Natural killer cell (primary cell): ENCODE measurements around the gene F12. TPM values are rescaled to one million over a fixed set of nuclear protein-coding genes. Genes with fewer than 3 reads are reported as not detected.
"Not testable (repeated sequence)": the region's sequence is repeated elsewhere in the genome, so short reads cannot be mapped to it uniquely, and the experiment has no call there.

Experiments
- ATAC-seq, 3 donors: fragments of 150-1000 bp in 2 of 3; fragments of 200-7000 bp in 1 of 3; cut with Tn5 transposase; 1 replicate in 1 of 3; 2 replicates in 2 of 3; pipeline ENCODE4 v1.10.0; 2021; ENCODE audit warnings: mild to moderate bottlenecking in 2 of 3, moderate library complexity in 2 of 3
- DNase-seq, 2 donors: peaks; one replicate each; pipeline versions ENCODE4 v3.0.0 to v3.0.0-alpha.2; 2013 to 2021; ENCODE audit warnings: mixed read lengths in 1 of 2
- H3K27ac ChIP-seq: one replicate; pipeline ENCODE4 v1.5.1; 2013; ENCODE audit warnings: mild to moderate bottlenecking, low read length
- H3K27me3 ChIP-seq: one replicate; pipeline ENCODE4 v1.6.1; 2013; ENCODE audit warnings: low read length; ENCODE audit not compliant: control insufficient read depth, insufficient read depth
- H3K36me3 ChIP-seq: one replicate; pipeline ENCODE4 v1.6.1; 2013; ENCODE audit warnings: low read length; ENCODE audit not compliant: control insufficient read depth, insufficient read depth
- H3K4me1 ChIP-seq: one replicate; pipeline ENCODE4 v1.6.1; 2013; ENCODE audit warnings: low read length; ENCODE audit not compliant: control insufficient read depth, insufficient read depth
- H3K4me3 ChIP-seq: one replicate; pipeline ENCODE4 v1.5.1; 2013; ENCODE audit warnings: low read length
- H3K9me3 ChIP-seq: one replicate; pipeline ENCODE4 v1.6.1; 2013; ENCODE audit warnings: low read length; ENCODE audit not compliant: control insufficient read depth, insufficient read depth
- H3K27ac Mint-ChIP-seq, 2 donors: one replicate each; pipeline ENCODE4 v1.8.0; 2022; ENCODE audit warnings: mild to moderate bottlenecking in 2 of 2, mixed read lengths in 2 of 2, moderate library complexity in 1 of 2
- H3K27me3 Mint-ChIP-seq, 2 donors: one replicate each; pipeline ENCODE4 v1.8.0; 2022; ENCODE audit warnings: low read depth in 2 of 2, mixed read lengths in 2 of 2
- H3K36me3 Mint-ChIP-seq: one replicate; pipeline ENCODE4 v1.8.0; 2022; ENCODE audit warnings: mixed read lengths
- H3K4me1 Mint-ChIP-seq, 2 donors: one replicate each; pipeline ENCODE4 v1.8.0; 2022; ENCODE audit warnings: mixed read lengths in 2 of 2
- H3K4me3 Mint-ChIP-seq: one replicate; pipeline ENCODE4 v1.8.0; 2022; ENCODE audit warnings: mild to moderate bottlenecking, moderate library complexity, mixed read lengths
- H3K9me3 Mint-ChIP-seq, 2 donors: one replicate each; pipeline ENCODE4 v1.8.0; 2022; ENCODE audit warnings: mixed read lengths in 2 of 2
- WGBS: methylation state at CpG from one replicate; pipeline ENCODE4 v1.1.7; 2013; ENCODE audit warnings: missing lambda C conversion rate; ENCODE audit not compliant: insufficient coverage; 5-methylcytosine and 5-hydroxymethylcytosine counted together
- intact Hi-C: fragments of 100-400 bp; cut with micrococcal nuclease; formaldehyde crosslinking; loops from one replicate; pipeline ENCODE4 v1.14.2; 2022
- total RNA-seq, 4 donors: library from RNA; stranded (reverse); fragments of 120-200 nt in 1 of 4; gene quantifications; one replicate each; pipeline versions ENCODE4 v1.2.3 to v1.2.4, GENCODE V29; 2013 to 2022
- TF ChIP-seq, protein P1 (sequence below): fragments of 200-600 bp; IDR thresholded peaks from one replicate; pipeline ENCODE4 v1.8.0; 2022; ENCODE audit warnings: antibody characterized with exemption

Gene F12
- total RNA-seq, 3 donors from 2014 or later (not counting 1 experiment from before 2014, with no cell fraction given), result 0.66 to 1.7 (median 0.93) TPM

DNA sequence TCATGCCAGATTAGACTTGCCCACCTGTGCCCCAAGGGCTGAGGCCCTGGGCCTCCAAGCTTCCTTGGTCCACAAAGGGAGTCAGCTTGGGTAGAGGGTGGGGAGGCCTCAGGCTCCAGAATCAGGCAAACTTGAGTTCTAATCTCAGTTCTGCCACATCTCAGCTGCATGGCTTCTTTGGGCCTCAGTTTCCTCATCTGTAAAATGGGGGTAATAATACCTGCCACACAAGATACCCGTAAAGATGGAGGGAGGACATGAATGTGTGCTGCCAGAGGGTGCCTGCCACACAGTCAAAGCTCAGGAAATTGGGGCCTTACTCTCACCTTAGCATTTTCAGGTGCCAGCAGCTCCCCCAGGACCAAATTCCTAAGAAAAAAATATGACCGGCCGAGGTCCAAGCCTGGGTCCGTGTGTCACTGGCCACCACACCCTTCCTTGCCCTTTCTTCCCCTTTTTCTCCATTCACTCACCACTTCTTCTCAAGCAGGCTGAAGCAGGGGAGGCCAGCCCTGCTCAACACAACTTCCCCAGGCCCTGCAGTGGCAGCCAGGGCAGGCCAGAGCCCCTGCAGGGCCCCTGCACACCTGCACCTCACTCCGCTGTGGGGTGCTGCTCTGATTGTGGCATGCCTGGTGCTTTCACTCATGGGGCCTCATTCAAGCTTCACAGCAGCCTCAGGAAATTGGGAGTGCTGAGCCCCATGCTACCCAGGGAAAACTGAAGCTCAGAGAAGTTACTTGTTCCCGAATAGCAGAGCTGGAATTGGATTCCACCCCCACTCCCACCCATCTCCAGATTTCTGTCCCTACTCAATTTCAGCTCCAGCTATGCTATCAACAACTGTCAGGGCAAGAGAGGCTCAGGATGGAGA lies 47.7 kb downstream of the F12 start:
- no peaks in the 10 kb centered on the region for H3K9me3 Mint-ChIP-seq
- no peaks in the 10 kb centered on the region for H3K9me3 ChIP-seq
- ATAC-seq, result no peak
- peak overlapping the region; percentile 8 for H3K27ac ChIP-seq
- no peaks in the 10 kb centered on the region for H3K27me3 Mint-ChIP-seq
- intact Hi-C loops, result loop anchor here (5.0 kb wide), 1 partner anchor 34 kb away; no protein-coding TSS in a partner anchor
- H3K27ac Mint-ChIP-seq, result peak overlapping the region; percentile 29 to 85
- WGBS, result 42% methylated on average over 6 of the region's 6 CpGs
- no peak overlapping the region for H3K4me3 ChIP-seq
- H3K36me3 ChIP-seq, result peaks cover 24% of the 10 kb centered on the region
- H3K4me1 Mint-ChIP-seq, result peaks cover 40 to 68% of the 10 kb centered on the region in 2 donors
- H3K27me3 ChIP-seq, result no peaks in the 10 kb centered on the region
- TF ChIP-seq, protein P1, sequence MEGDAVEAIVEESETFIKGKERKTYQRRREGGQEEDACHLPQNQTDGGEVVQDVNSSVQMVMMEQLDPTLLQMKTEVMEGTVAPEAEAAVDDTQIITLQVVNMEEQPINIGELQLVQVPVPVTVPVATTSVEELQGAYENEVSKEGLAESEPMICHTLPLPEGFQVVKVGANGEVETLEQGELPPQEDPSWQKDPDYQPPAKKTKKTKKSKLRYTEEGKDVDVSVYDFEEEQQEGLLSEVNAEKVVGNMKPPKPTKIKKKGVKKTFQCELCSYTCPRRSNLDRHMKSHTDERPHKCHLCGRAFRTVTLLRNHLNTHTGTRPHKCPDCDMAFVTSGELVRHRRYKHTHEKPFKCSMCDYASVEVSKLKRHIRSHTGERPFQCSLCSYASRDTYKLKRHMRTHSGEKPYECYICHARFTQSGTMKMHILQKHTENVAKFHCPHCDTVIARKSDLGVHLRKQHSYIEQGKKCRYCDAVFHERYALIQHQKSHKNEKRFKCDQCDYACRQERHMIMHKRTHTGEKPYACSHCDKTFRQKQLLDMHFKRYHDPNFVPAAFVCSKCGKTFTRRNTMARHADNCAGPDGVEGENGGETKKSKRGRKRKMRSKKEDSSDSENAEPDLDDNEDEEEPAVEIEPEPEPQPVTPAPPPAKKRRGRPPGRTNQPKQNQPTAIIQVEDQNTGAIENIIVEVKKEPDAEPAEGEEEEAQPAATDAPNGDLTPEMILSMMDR, result no peak
- H3K4me3 Mint-ChIP-seq, result peak overlapping the region; percentile 78
- H3K4me1 ChIP-seq, result peaks cover 75% of the 10 kb centered on the region
- DNase-seq, result peak in 1 of 2 donors; percentile 46
- H3K36me3 Mint-ChIP-seq, result no peaks in the 10 kb centered on the region

DNA sequence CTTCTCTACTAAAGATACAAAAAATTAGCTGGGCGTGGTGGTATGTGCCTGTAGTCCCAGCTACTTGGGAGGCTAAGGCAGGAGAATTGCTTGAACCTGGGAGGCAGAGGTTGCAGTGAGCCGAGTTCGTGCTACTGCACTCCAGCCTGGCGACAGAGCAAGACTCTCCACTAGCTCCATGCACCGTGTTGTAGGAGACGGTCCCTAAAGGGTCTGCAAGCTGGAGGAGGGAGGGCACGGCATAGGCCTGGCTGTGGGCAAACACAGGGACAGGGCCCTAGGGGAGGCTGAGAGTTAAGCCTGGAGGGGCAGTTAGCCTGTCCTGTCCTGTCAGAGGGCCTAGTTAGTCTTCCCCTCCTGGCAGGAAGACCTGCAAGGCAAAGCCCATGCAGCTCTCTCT lies 48.6 kb downstream of the F12 start:
- WGBS, result 95% methylated on average over 7 of the region's 7 CpGs
- peaks cover 49 to 72% of the 10 kb centered on the region in 2 donors for H3K4me1 Mint-ChIP-seq
- H3K9me3 Mint-ChIP-seq, ATAC-seq, H3K27me3 ChIP-seq, DNase-seq, H3K4me3 ChIP-seq, H3K27ac Mint-ChIP-seq, H3K27ac ChIP-seq, H3K4me3 Mint-ChIP-seq, H3K9me3 ChIP-seq, H3K27me3 Mint-ChIP-seq, H3K36me3 Mint-ChIP-seq: not testable (repeated sequence)
- peaks cover 84% of the 10 kb centered on the region for H3K4me1 ChIP-seq
- intact Hi-C loops, result loop anchor here (5.0 kb wide), 1 partner anchor 33 kb away; no protein-coding TSS in a partner anchor
- H3K36me3 ChIP-seq, result peaks cover 15% of the 10 kb centered on the region

DNA sequence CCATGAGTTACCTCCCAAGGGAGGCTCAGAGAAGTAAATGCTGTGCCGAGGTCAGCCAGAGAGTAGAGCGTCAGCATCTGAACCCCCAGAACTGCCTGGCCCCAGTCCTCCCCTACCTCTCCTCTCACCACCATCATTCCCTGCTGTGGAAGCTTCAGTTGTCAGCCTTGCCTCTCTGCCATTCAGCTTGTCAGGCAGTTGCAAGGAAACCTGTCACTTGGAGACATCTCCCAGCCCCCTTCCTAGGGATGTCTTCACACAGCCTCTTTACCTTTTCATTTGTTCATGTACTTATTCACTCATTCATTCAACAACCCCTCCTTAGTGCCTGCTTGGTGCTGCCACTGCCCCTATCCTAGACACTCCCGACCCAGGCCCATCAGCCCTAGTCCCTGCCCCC lies 49.5 kb downstream of the F12 start:
- H3K36me3 ChIP-seq, result peaks cover 9% of the 10 kb centered on the region
- no peaks in the 10 kb centered on the region for H3K27me3 ChIP-seq
- H3K4me3 ChIP-seq, result no peak overlapping the region
- no peak for DNase-seq
- H3K4me1 Mint-ChIP-seq, result peaks cover 56 to 78% of the 10 kb centered on the region in 2 donors
- H3K9me3 ChIP-seq, result no peaks in the 10 kb centered on the region
- no peak overlapping the region for H3K27ac ChIP-seq
- H3K4me3 Mint-ChIP-seq, result peak overlapping the region; percentile 90
- H3K4me1 ChIP-seq, result peaks cover 91% of the 10 kb centered on the region
- no peaks in the 10 kb centered on the region for H3K27me3 Mint-ChIP-seq
- peak overlapping the region; percentile 38 to 89 for H3K27ac Mint-ChIP-seq
- WGBS, result 80% methylated on average over 3 of the region's 3 CpGs
- H3K36me3 Mint-ChIP-seq, result no peaks in the 10 kb centered on the region
- no peak for ATAC-seq
- TF ChIP-seq, protein P1, result no peak
- no peaks in the 10 kb centered on the region for H3K9me3 Mint-ChIP-seq
- intact Hi-C loops, result loop anchor here (5.0 kb wide), 3 partner anchors 32 to 48 kb away; partner anchors contain the start of gene MXD3

GRCh38 chr5:177359451-177359851 lies 49.9 kb downstream of the F12 start:
- Histone ChIP-seq H3K9me3 (no peaks in the 10 kb centered on the region), H3K36me3 (peaks cover 7% of the 10 kb centered on the region), H3K27ac (peak overlapping the region; percentile 51), H3K4me3 (no peak overlapping the region), H3K4me1 (peaks cover 89% of the 10 kb centered on the region), H3K27me3 (no peaks in the 10 kb centered on the region)
- peak overlapping the region; percentile 88 to 89 for H3K27ac Mint-ChIP-seq
- H3K27me3 Mint-ChIP-seq, result no peaks in the 10 kb centered on the region
- no peak for ATAC-seq
- peaks cover 60 to 80% of the 10 kb centered on the region in 2 donors for H3K4me1 Mint-ChIP-seq
- H3K36me3 Mint-ChIP-seq, result no peaks in the 10 kb centered on the region
- peak overlapping the region; percentile 90 for H3K4me3 Mint-ChIP-seq
- no peak for DNase-seq
- 84% methylated on average over 6 of the region's 6 CpGs for WGBS
- TF ChIP-seq, protein P1, result no peak
- no peaks in the 10 kb centered on the region for H3K9me3 Mint-ChIP-seq
- intact Hi-C loops, result loop anchor here (5.0 kb wide), 2 partner anchors 33 to 47 kb away; partner anchors contain the start of gene MXD3
